Activated CD8-positive, alpha-beta memory T cell treated with anti-CD3 and anti-CD28 coated beads, Interleukin-2, amount 10 ng/mL, durations not matched to agents 7 days and 5 days (primary cell): ENCODE measurements around the gene VPS26B. TPM values are rescaled to one million over a fixed set of nuclear protein-coding genes. Genes with fewer than 3 reads are reported as not detected.

Source experiments
- ATAC-seq: fragments of 150-1000 bp; cut with Tn5 transposase; one replicate; pipeline ENCODE4 v1.10.0; 2021; ENCODE audit warnings: moderate library complexity
- CTCF ChIA-PET: fragments of 350-600 bp; sonication (Branson Sonifier 250); formaldehyde crosslinking; loops from one replicate; lab custom pipeline; 2021; ENCODE audit warnings: antibody characterized with exemption; lab: Charles Lee
- DNase-seq: peaks from one replicate; pipeline ENCODE4 v3.0.0-alpha.2; 2020
- H3K27ac Mint-ChIP-seq: one replicate; pipeline ENCODE4 v1.8.0; 2021; ENCODE audit warnings: mild to moderate bottlenecking, mixed read lengths
- H3K27me3 Mint-ChIP-seq: one replicate; pipeline ENCODE4 v1.8.0; 2021; ENCODE audit warnings: mixed read lengths
- H3K36me3 Mint-ChIP-seq: one replicate; pipeline ENCODE4 v1.8.0; 2021; ENCODE audit warnings: mild to moderate bottlenecking, mixed read lengths
- H3K4me1 Mint-ChIP-seq: one replicate; pipeline ENCODE4 v1.8.0; 2021; ENCODE audit warnings: mixed read lengths
- H3K4me3 Mint-ChIP-seq: one replicate; pipeline ENCODE4 v1.8.0; 2021; ENCODE audit warnings: mild to moderate bottlenecking, moderate library complexity, mixed read lengths
- H3K9me3 Mint-ChIP-seq: one replicate; pipeline ENCODE4 v1.8.0; 2022; ENCODE audit warnings: low read depth, mixed read lengths
- total RNA-seq, 2 experiments: library from RNA; stranded (reverse); gene quantifications; one replicate each; pipeline ENCODE4 v1.2.3, GENCODE V29; 2021

The VPS26B gene
- total RNA-seq, 2 experiments from 2014 or later: 52.6 to 69.8 TPM

GRCh38 chr11:134236834-134237556 is 12.5 kb downstream of the VPS26B start:
- DNase-seq: no peak
- Mint-ChIP-seq H3K27me3 (no peaks in the 10 kb centered on the region), H3K27ac (no peak overlapping the region), H3K36me3 (peaks cover 19% of the 10 kb centered on the region), H3K4me1 (peaks cover 13% of the 10 kb centered on the region), H3K9me3 (no peaks in the 10 kb centered on the region), H3K4me3 (no peak overlapping the region)
- ATAC-seq: no peak
- CTCF ChIA-PET: interaction anchor here (0.6 kb wide), 1 partner anchor 30 kb away, joined by 4 read pairs; no protein-coding TSS in a partner anchor

- no peak overlapping the region for H3K4me3 Mint-ChIP-seq
- CTCF ChIA-PET: interaction anchor here (0.6 kb wide), 1 partner anchor 30 kb away, joined by 4 read pairs; no protein-coding TSS in a partner anchor
Measured at GRCh38 chr11:134237557-134237922, 13.1 kb downstream of the VPS26B start.

GRCh38 chr11:134238956-134239355 is 14.5 kb downstream of the VPS26B start:
- Mint-ChIP-seq H3K36me3 (peaks cover 29% of the 10 kb centered on the region), H3K27me3 (no peaks in the 10 kb centered on the region), H3K9me3 (no peaks in the 10 kb centered on the region), H3K27ac (no peak overlapping the region), H3K4me3 (no peak overlapping the region), H3K4me1 (no peaks in the 10 kb centered on the region)
- DNase-seq (no peak), ATAC-seq (no peak)
- CTCF ChIA-PET: interaction anchor here (0.8 to 1.7 kb wide), 2 partner anchors 13 to 14 kb away, joined by 3 to 5 read pairs; partner anchors contain the start of gene VPS26B

More at GRCh38 chr11:134237557-134237922, 13.1 kb downstream of the VPS26B start:
- Mint-ChIP-seq H3K27ac (no peak overlapping the region), H3K9me3 (no peaks in the 10 kb centered on the region), H3K4me1 (peaks cover 7% of the 10 kb centered on the region), H3K27me3 (no peaks in the 10 kb centered on the region), H3K36me3 (peaks cover 19% of the 10 kb centered on the region)
- DNase-seq (no peak), ATAC-seq (no peak)

- no peaks in the 10 kb centered on the region for H3K9me3 Mint-ChIP-seq
- no peak overlapping the region for H3K4me3 Mint-ChIP-seq
- no peaks in the 10 kb centered on the region for H3K27me3 Mint-ChIP-seq
- ATAC-seq (no peak), DNase-seq (no peak)
- H3K27ac Mint-ChIP-seq: no peak overlapping the region
- H3K4me1 Mint-ChIP-seq: no peaks in the 10 kb centered on the region
- H3K36me3 Mint-ChIP-seq: peaks cover 30% of the 10 kb centered on the region
- CTCF ChIA-PET: interaction anchor here (1.7 kb wide), 1 partner anchor 15 kb away, joined by 5 read pairs; the partner anchor contains the start of gene VPS26B
Measured at GRCh38 chr11:134240592-134240991, 16.1 kb downstream of the VPS26B start.

- no peaks in the 10 kb centered on the region for H3K27me3 Mint-ChIP-seq
- no peak overlapping the region for H3K27ac Mint-ChIP-seq
- ATAC-seq: no peak
- H3K4me1 Mint-ChIP-seq: no peaks in the 10 kb centered on the region
- CTCF ChIA-PET: interaction anchor here (1.0 kb wide), 1 partner anchor 20 kb away, joined by 3 read pairs; no protein-coding TSS in a partner anchor
- no peak overlapping the region for H3K4me3 Mint-ChIP-seq
- H3K36me3 Mint-ChIP-seq: peaks cover 32% of the 10 kb centered on the region
- no peaks in the 10 kb centered on the region for H3K9me3 Mint-ChIP-seq
- no peak for DNase-seq
Measured at GRCh38 chr11:134242376-134242775, 17.9 kb downstream of the VPS26B start.

GRCh38 chr11:134243913-134244312 is 19.4 kb downstream of the VPS26B start:
- H3K27ac Mint-ChIP-seq: no peak overlapping the region
- H3K36me3 Mint-ChIP-seq: peaks cover 37% of the 10 kb centered on the region
- no peaks in the 10 kb centered on the region for H3K9me3 Mint-ChIP-seq
- CTCF ChIA-PET: interaction anchor here (0.6 to 2.3 kb wide), 8 partner anchors 10 to 35 kb away, joined by 3 to 8 read pairs (median 4); partner anchors contain the start of genes ACAD8, NCAPD3, THYN1 and VPS26B
- no peak for ATAC-seq
- DNase-seq: no peak
- peaks cover 7% of the 10 kb centered on the region for H3K4me1 Mint-ChIP-seq
- no peak overlapping the region for H3K4me3 Mint-ChIP-seq
- H3K27me3 Mint-ChIP-seq: no peaks in the 10 kb centered on the region

GRCh38 chr11:134244593-134244992 is 20.1 kb downstream of the VPS26B start:
- H3K27me3 Mint-ChIP-seq: no peaks in the 10 kb centered on the region
- DNase-seq (no peak), ATAC-seq (peak; percentile 48)
- H3K4me3 Mint-ChIP-seq: no peak overlapping the region
- H3K27ac Mint-ChIP-seq: peak overlapping the region; percentile 37
- H3K9me3 Mint-ChIP-seq: no peaks in the 10 kb centered on the region
- peaks cover 13% of the 10 kb centered on the region for H3K4me1 Mint-ChIP-seq
- peaks cover 39% of the 10 kb centered on the region for H3K36me3 Mint-ChIP-seq
- CTCF ChIA-PET: interaction anchor here (0.6 to 2.3 kb wide), 9 partner anchors 9 to 37 kb away, joined by 3 to 8 read pairs (median 5); partner anchors contain the start of genes ACAD8, NCAPD3, THYN1 and VPS26B

GRCh38 chr11:134245434-134245833 is 21.0 kb downstream of the VPS26B start:
- CTCF ChIA-PET: interaction anchor here (1.2 to 2.3 kb wide), 4 partner anchors 11 to 38 kb away, joined by 3 to 8 read pairs (median 6); partner anchors contain the start of genes NCAPD3 and VPS26B
- no peaks in the 10 kb centered on the region for H3K27me3 Mint-ChIP-seq
- H3K9me3 Mint-ChIP-seq: no peaks in the 10 kb centered on the region
- no peak overlapping the region for H3K27ac Mint-ChIP-seq
- H3K4me1 Mint-ChIP-seq: peaks cover 13% of the 10 kb centered on the region
- no peak for ATAC-seq
- peaks cover 36% of the 10 kb centered on the region for H3K36me3 Mint-ChIP-seq
- H3K4me3 Mint-ChIP-seq: no peak overlapping the region
- DNase-seq: no peak

- Mint-ChIP-seq H3K27ac (no peak overlapping the region), H3K4me3 (no peak overlapping the region), H3K27me3 (no peaks in the 10 kb centered on the region), H3K9me3 (no peaks in the 10 kb centered on the region), H3K36me3 (peaks cover 38% of the 10 kb centered on the region), H3K4me1 (peaks cover 14% of the 10 kb centered on the region)
- CTCF ChIA-PET: no interaction called here
- DNase-seq (no peak), ATAC-seq (no peak)
Measured at GRCh38 chr11:134246100-134246499, 21.6 kb downstream of the VPS26B start.

GRCh38 chr11:134246678-134247077 is 22.2 kb downstream of the VPS26B start:
- CTCF ChIA-PET: no interaction called here
- H3K4me1 Mint-ChIP-seq: peaks cover 18% of the 10 kb centered on the region
- no peak for ATAC-seq
- no peaks in the 10 kb centered on the region for H3K9me3 Mint-ChIP-seq
- peaks cover 39% of the 10 kb centered on the region for H3K36me3 Mint-ChIP-seq
- no peak overlapping the region for H3K27ac Mint-ChIP-seq
- no peaks in the 10 kb centered on the region for H3K27me3 Mint-ChIP-seq
- no peak overlapping the region for H3K4me3 Mint-ChIP-seq
- no peak for DNase-seq

GRCh38 chr11:134248910-134249480 is 24.5 kb downstream of the VPS26B start:
- Mint-ChIP-seq H3K4me1 (peaks cover 29% of the 10 kb centered on the region), H3K4me3 (no peak overlapping the region), H3K9me3 (no peaks in the 10 kb centered on the region), H3K27me3 (no peaks in the 10 kb centered on the region), H3K36me3 (peaks cover 29% of the 10 kb centered on the region), H3K27ac (peak overlapping the region; percentile 80)
- CTCF ChIA-PET: interaction anchor here (1.4 to 4.1 kb wide), 5 partner anchors 13 to 42 kb away, joined by 4 to 21 read pairs (median 8); partner anchors contain the start of genes NCAPD3 and VPS26B
- ATAC-seq (peak; percentile 10), DNase-seq (peak; percentile 71)

GRCh38 chr11:134250246-134250645 is 25.8 kb downstream of the VPS26B start:
- Mint-ChIP-seq H3K9me3 (no peaks in the 10 kb centered on the region), H3K36me3 (peaks cover 25% of the 10 kb centered on the region), H3K4me3 (no peak overlapping the region), H3K27me3 (no peaks in the 10 kb centered on the region), H3K27ac (peak overlapping the region; percentile 11), H3K4me1 (peaks cover 38% of the 10 kb centered on the region)
- DNase-seq (no peak), ATAC-seq (no peak)
- CTCF ChIA-PET: interaction anchor here (1.0 to 4.1 kb wide), 3 partner anchors 21 to 43 kb away, joined by 5 to 21 read pairs (median 8); partner anchors contain the start of genes NCAPD3 and VPS26B

GRCh38 chr11:134250675-134251074 is 26.2 kb downstream of the VPS26B start:
- Mint-ChIP-seq H3K36me3 (peaks cover 25% of the 10 kb centered on the region), H3K4me3 (no peak overlapping the region), H3K9me3 (no peaks in the 10 kb centered on the region), H3K27ac (no peak overlapping the region), H3K4me1 (peaks cover 42% of the 10 kb centered on the region), H3K27me3 (no peaks in the 10 kb centered on the region)
- ATAC-seq (no peak), DNase-seq (no peak)
- CTCF ChIA-PET: interaction anchor here (1.0 to 4.1 kb wide), 5 partner anchors 12 to 43 kb away, joined by 4 to 26 read pairs (median 16); partner anchors contain the start of genes GLB1L3, NCAPD3 and VPS26B
